PC-9 (cell line): ENCODE results near the gene ATP11A. TPM values are rescaled to one million over a fixed set of nuclear protein-coding genes. Genes with fewer than 3 reads are reported as not detected.

Experiments
- BruUV-seq: library from RNA; stranded (reverse); fragments of 400-500 nt; replicated peaks from 2 replicates; lab custom pipeline; 2021; lab: Mats Ljungman, UMichigan
- CTCF ChIA-PET: fragments of 300-600 bp; sonication (Branson Sonifier 250); formaldehyde crosslinking; loops from one replicate; lab custom pipeline; 2022; ENCODE audit warnings: antibody characterized with exemption; lab: Charles Lee
- POLR2A ChIA-PET: fragments of 300-600 bp; sonication (Branson Sonifier 250); formaldehyde crosslinking; loops from one replicate; lab custom pipeline; 2022; ENCODE audit warnings: antibody characterized with exemption; ENCODE audit not compliant: unreplicated experiment; lab: Charles Lee
- DNase-seq, 2 experiments: peaks; one replicate each; pipeline versions ENCODE4 v3.0.0 to v3.0.0-alpha.2; 2015 to 2022; ENCODE audit warnings: mixed read lengths in 1 of 2
- H2AFZ ChIP-seq: fragments of 200-600 bp; sonication (generic); 2 replicates; pipeline ENCODE4 v1.8.1; 2017; ENCODE audit warnings: antibody characterized with exemption
- H3F3A ChIP-seq: fragments of 200-600 bp; sonication (generic); 2 replicates; pipeline ENCODE4 v1.8.1; 2017; ENCODE audit warnings: antibody characterized with exemption, mild to moderate bottlenecking, low read depth; ENCODE audit not compliant: insufficient read depth
- H3K27ac ChIP-seq: fragments of 200-600 bp; sonication (generic); 2 replicates; pipeline ENCODE4 v1.6.1; 2016; ENCODE audit warnings: mixed run types
- H3K27me3 ChIP-seq: fragments of 200-600 bp; sonication (generic); 2 replicates; pipeline ENCODE4 v1.6.1; 2016; ENCODE audit warnings: low read depth, mixed run types; ENCODE audit not compliant: insufficient read depth
- H3K36me3 ChIP-seq: fragments of 200-600 bp; sonication (generic); 2 replicates; pipeline ENCODE4 v1.6.1; 2016; ENCODE audit warnings: low read depth, mixed run types
- H3K4me1 ChIP-seq: fragments of 200-600 bp; sonication (generic); replicated peaks from 2 replicates; pipeline ENCODE4 v1.6.1; 2016; ENCODE audit warnings: mixed run types; ENCODE audit not compliant: insufficient read depth
- H3K4me2 ChIP-seq: fragments of 200-600 bp; sonication (generic); 2 replicates; pipeline ENCODE4 v1.6.1; 2017; ENCODE audit warnings: mixed run types
- H3K4me3 ChIP-seq: fragments of 200-600 bp; sonication (generic); 2 replicates; pipeline ENCODE4 v1.6.1; 2016; ENCODE audit warnings: mixed run types
- H3K79me2 ChIP-seq: fragments of 200-600 bp; sonication (generic); 2 replicates; pipeline ENCODE4 v1.6.1; 2017; ENCODE audit warnings: low read depth, mixed run types
- H3K9me2 ChIP-seq: fragments of 200-600 bp; sonication (generic); 2 replicates; pipeline ENCODE4 v1.8.1; 2017; ENCODE audit warnings: mild to moderate bottlenecking; ENCODE audit not compliant: insufficient read depth
- H3K9me3 ChIP-seq: fragments of 200-600 bp; sonication (generic); 2 replicates; pipeline ENCODE4 v1.8.1; 2016; ENCODE audit warnings: low read depth; ENCODE audit not compliant: insufficient read depth
- H4K20me1 ChIP-seq: fragments of 200-600 bp; sonication (generic); 2 replicates; pipeline ENCODE4 v1.8.1; 2017; ENCODE audit not compliant: insufficient read depth
- CTCF ChIP-seq: fragments of 200-600 bp; sonication (generic); conservative IDR thresholded peaks from 2 replicates; pipeline ENCODE4 v1.6.1; 2017; ENCODE audit warnings: mixed run types, antibody characterized with exemption, mild to moderate bottlenecking, moderate library complexity
- EZH2 ChIP-seq: fragments of 200-600 bp; sonication (generic); IDR thresholded peaks from 2 replicates; pipeline ENCODE4 v1.8.0; 2017; ENCODE audit warnings: antibody characterized with exemption, low read depth
- intact Hi-C: fragments of 100-400 bp; cut with micrococcal nuclease; formaldehyde crosslinking; loops from one replicate; pipeline ENCODE4 v1.10.0; 2022; ENCODE audit not compliant: unreplicated experiment
- total RNA-seq: library from RNA; stranded (reverse); gene quantifications from 2 replicates; pipeline ENCODE4 v1.2.3, GENCODE V29; 2021

Gene ATP11A
- total RNA-seq, 1 experiment from 2014 or later: 92.2 TPM

GRCh38 chr13:112903071-112903577 is 213.3 kb downstream of the ATP11A start:
- intact Hi-C loops: no loop called here
- no peak for DNase-seq
- POLR2A ChIA-PET: no interaction called here

GRCh38 chr13:112903606-112904195 is 213.9 kb downstream of the ATP11A start:
- Histone ChIP-seq H3K4me3 (no peak overlapping the region), H4K20me1 (no peaks in the 10 kb centered on the region), H3K9me2 (no peaks in the 10 kb centered on the region), H2AFZ (no peak overlapping the region), H3K9me3 (peaks cover 12% of the 10 kb centered on the region), H3K27me3 (peaks cover 98% of the 10 kb centered on the region), H3K79me2 (no peaks in the 10 kb centered on the region), H3F3A (no peaks in the 10 kb centered on the region), H3K4me1 (no peaks in the 10 kb centered on the region), H3K36me3 (no peaks in the 10 kb centered on the region), H3K4me2 (no peak overlapping the region), H3K27ac (no peak overlapping the region)
- CTCF ChIA-PET: no interaction called here
- TF ChIP-seq EZH2: no peak
- no peak for TF ChIP-seq CTCF
- no peak for DNase-seq
- intact Hi-C loops: no loop called here
- POLR2A ChIA-PET: no interaction called here
- no TSS peak for BruUV-seq

More at GRCh38 chr13:112903071-112903577, 213.3 kb downstream of the ATP11A start:
- H3K4me3 ChIP-seq: no peak overlapping the region
- no peaks in the 10 kb centered on the region for H3K79me2 ChIP-seq
- TF ChIP-seq EZH2 (no peak), CTCF (no peak)
- BruUV-seq: no TSS peak
- H3K4me2 ChIP-seq: no peak overlapping the region
- peaks cover 98% of the 10 kb centered on the region for H3K27me3 ChIP-seq
- H3K27ac ChIP-seq: no peak overlapping the region
- no peaks in the 10 kb centered on the region for H3K9me2 ChIP-seq
- no peaks in the 10 kb centered on the region for H3K4me1 ChIP-seq
- no peak overlapping the region for H2AFZ ChIP-seq
- H3K36me3 ChIP-seq: no peaks in the 10 kb centered on the region
- no peaks in the 10 kb centered on the region for H3F3A ChIP-seq
- H4K20me1 ChIP-seq: no peaks in the 10 kb centered on the region
- peaks cover 12% of the 10 kb centered on the region for H3K9me3 ChIP-seq
- CTCF ChIA-PET: no interaction called here

- Histone ChIP-seq H3K36me3 (no peaks in the 10 kb centered on the region), H3K4me2 (no peak overlapping the region), H3K9me2 (no peaks in the 10 kb centered on the region), H3K4me1 (no peaks in the 10 kb centered on the region), H3K27ac (no peak overlapping the region), H3F3A (no peaks in the 10 kb centered on the region), H2AFZ (no peak overlapping the region), H3K9me3 (peaks cover 12% of the 10 kb centered on the region), H3K27me3 (peaks cover 98% of the 10 kb centered on the region), H3K4me3 (no peak overlapping the region), H4K20me1 (no peaks in the 10 kb centered on the region), H3K79me2 (no peaks in the 10 kb centered on the region)
- BruUV-seq: no TSS peak
- ChIA-PET CTCF (no interaction called here), POLR2A (no interaction called here)
- DNase-seq: no peak
- intact Hi-C loops: no loop called here
- TF ChIP-seq EZH2 (no peak), CTCF (no peak)
Observed at GRCh38 chr13:112904436-112904960, 214.7 kb downstream of the ATP11A start.
